CD4-positive, CD25-positive, alpha-beta regulatory T cell (primary cell): ENCODE data around the gene DPP3. TPM values are rescaled to one million over a fixed set of nuclear protein-coding genes. Genes with fewer than 3 reads are reported as not detected.
A peak's percentile ranks its signal among the peaks of the same experiment; 100 is the strongest.
"Not testable (repeated sequence)": the region's sequence is repeated elsewhere in the genome, so short reads cannot be mapped to it uniquely, and the experiment has no call there.

ENCODE experiments used
- ATAC-seq, 2 donors: fragments of 150-1000 bp; cut with Tn5 transposase; one replicate each; pipeline ENCODE4 v1.10.0; 2021; ENCODE audit warnings: low read depth in 2 of 2, moderate number of reproducible peaks in 2 of 2, moderate library complexity in 1 of 2
- DNase-seq, 3 donors: peaks; one replicate each; pipeline versions ENCODE4 v3.0.0 to v3.0.0-alpha.2; 2012 to 2022; ENCODE audit warnings: mixed read lengths in 1 of 3
- H3K27ac ChIP-seq: one replicate; pipeline ENCODE4 v1.7.0; 2013; ENCODE audit warnings: mild to moderate bottlenecking, low read length; ENCODE audit not compliant: insufficient read depth, poor library complexity, severe bottlenecking
- H3K27me3 ChIP-seq: one replicate; pipeline ENCODE4 v1.7.0; 2013; ENCODE audit warnings: low read length; ENCODE audit not compliant: control insufficient read depth, insufficient read depth
- H3K36me3 ChIP-seq: one replicate; pipeline ENCODE4 v1.7.0; 2013; ENCODE audit warnings: mild to moderate bottlenecking, low read length, moderate library complexity; ENCODE audit not compliant: control insufficient read depth, insufficient read depth
- H3K4me1 ChIP-seq: 2 replicates; pipeline ENCODE4 v1.7.0; 2013; ENCODE audit warnings: mild to moderate bottlenecking, low read length; ENCODE audit not compliant: insufficient read depth, control insufficient read depth, poor library complexity, severe bottlenecking
- H3K4me3 ChIP-seq: one replicate; pipeline ENCODE4 v1.7.0; 2013; ENCODE audit warnings: low read depth, mild to moderate bottlenecking, low read length, moderate library complexity
- H3K9me3 ChIP-seq, 2 experiments: 1 replicate in 1 of 2; 2 replicates in 1 of 2; pipeline ENCODE4 v1.7.0; 2013; ENCODE audit warnings: low read length in 2 of 2, mild to moderate bottlenecking in 1 of 2, moderate library complexity in 1 of 2; ENCODE audit not compliant: control insufficient read depth in 2 of 2
- H3K27ac Mint-ChIP-seq, 3 donors: one replicate each; pipeline ENCODE4 v1.8.0; 2020 to 2022; ENCODE audit warnings: mild to moderate bottlenecking in 3 of 3, mixed read lengths in 3 of 3, moderate library complexity in 2 of 3
- H3K27me3 Mint-ChIP-seq: one replicate; pipeline ENCODE4 v1.8.0; 2022; ENCODE audit warnings: mild to moderate bottlenecking, mixed read lengths
- H3K36me3 Mint-ChIP-seq: one replicate; pipeline ENCODE4 v1.8.0; 2020; ENCODE audit warnings: mixed read lengths
- H3K4me1 Mint-ChIP-seq, 4 donors: one replicate each; pipeline ENCODE4 v1.8.0; 2020 to 2022; ENCODE audit warnings: mixed read lengths in 4 of 4, mild to moderate bottlenecking in 1 of 4
- H3K4me3 Mint-ChIP-seq, 4 donors: one replicate each; pipeline ENCODE4 v1.8.0; 2020 to 2022; ENCODE audit warnings: mild to moderate bottlenecking in 4 of 4, mixed read lengths in 4 of 4, moderate library complexity in 3 of 4
- H3K9me3 Mint-ChIP-seq, 7 donors: one replicate each; pipeline ENCODE4 v1.8.0; 2020 to 2022; ENCODE audit warnings: mixed read lengths in 7 of 7, mild to moderate bottlenecking in 3 of 7, moderate library complexity in 2 of 7
- polyA plus RNA-seq, 4 donors: library from polyadenylated mRNA; unstranded; fragments of 300-500 nt; fragmentation: Illumina TruSeq; gene quantifications; one replicate each; pipeline ENCODE4 v1.2.3, GENCODE V29; 2021
- total RNA-seq: library from RNA; stranded (reverse); gene quantifications from one replicate; pipeline ENCODE4 v1.2.3, GENCODE V29; 2022

DPP3 gene
- total and polyA plus RNA-seq, 5 donors from 2014 or later: 27.1 to 38.7 (median 29.5) TPM

GRCh38 chr11:66454828-66455227 lies 25.4 kb upstream of the DPP3 start:
- Mint-ChIP-seq H3K27ac (no peak overlapping the region), H3K4me1 (peaks cover 0 to 19% (median 8%) of the 10 kb centered on the region in 4 donors), H3K27me3 (peaks cover 10% of the 10 kb centered on the region), H3K4me3 (peak overlapping the region in 1 of 4 donors; percentile 14), H3K9me3 (peaks cover 0 to 2% (median 0%) of the 10 kb centered on the region in 7 donors), H3K36me3 (peaks cover 4% of the 10 kb centered on the region)
- no peaks in the 10 kb centered on the region for H3K9me3 ChIP-seq
- H3K27me3 ChIP-seq: no peaks in the 10 kb centered on the region
- no peaks in the 10 kb centered on the region for H3K4me1 ChIP-seq
- no peak overlapping the region for H3K4me3 ChIP-seq
- H3K36me3 ChIP-seq: no peaks in the 10 kb centered on the region
- DNase-seq (no peak), ATAC-seq (no peak)
- no peak overlapping the region for H3K27ac ChIP-seq

- Mint-ChIP-seq H3K4me1 (peaks cover 3 to 18% (median 8%) of the 10 kb centered on the region in 4 donors), H3K27me3 (peaks cover 10% of the 10 kb centered on the region), H3K9me3 (peaks cover 0 to 4% (median 0%) of the 10 kb centered on the region in 7 donors), H3K27ac (no peak overlapping the region), H3K36me3 (peaks cover 3% of the 10 kb centered on the region), H3K4me3 (no peak overlapping the region)
- no peaks in the 10 kb centered on the region for H3K36me3 ChIP-seq
- no peaks in the 10 kb centered on the region for H3K9me3 ChIP-seq
- no peak overlapping the region for H3K4me3 ChIP-seq
- H3K27ac ChIP-seq: no peak overlapping the region
- no peak for DNase-seq
- no peaks in the 10 kb centered on the region for H3K27me3 ChIP-seq
- H3K4me1 ChIP-seq: no peaks in the 10 kb centered on the region
- ATAC-seq: no peak
Measured at GRCh38 chr11:66457826-66458225, 22.4 kb upstream of the DPP3 start.

- Histone ChIP-seq H3K36me3 (no peaks in the 10 kb centered on the region), H3K4me3 (no peak overlapping the region), H3K9me3 (no peaks in the 10 kb centered on the region), H3K4me1 (no peaks in the 10 kb centered on the region), H3K27me3 (no peaks in the 10 kb centered on the region), H3K27ac (no peak overlapping the region)
- Mint-ChIP-seq H3K27me3 (peaks cover 10% of the 10 kb centered on the region), H3K27ac (no peak overlapping the region), H3K4me3 (peak overlapping the region in 1 of 4 donors; percentile 36), H3K36me3 (peaks cover 9% of the 10 kb centered on the region), H3K9me3 (peaks cover 0 to 5% (median 0%) of the 10 kb centered on the region in 7 donors), H3K4me1 (peaks cover 1 to 12% (median 3%) of the 10 kb centered on the region in 4 donors)
- no peak for ATAC-seq
- no peak for DNase-seq
Measured at GRCh38 chr11:66459138-66459778, 21.0 kb upstream of the DPP3 start.

GRCh38 chr11:66462010-66462409 lies 18.2 kb upstream of the DPP3 start:
- Mint-ChIP-seq H3K27ac (no peak overlapping the region), H3K27me3 (no peaks in the 10 kb centered on the region), H3K4me1 (peaks cover 0 to 16% (median 12%) of the 10 kb centered on the region in 4 donors), H3K36me3 (peaks cover 9% of the 10 kb centered on the region), H3K4me3 (no peak overlapping the region), H3K9me3 (peaks cover 0 to 5% (median 0%) of the 10 kb centered on the region in 7 donors)
- DNase-seq (no peak), ATAC-seq (no peak)
- peaks cover 11% of the 10 kb centered on the region for H3K4me1 ChIP-seq
- no peaks in the 10 kb centered on the region for H3K27me3 ChIP-seq
- H3K27ac ChIP-seq: no peak overlapping the region
- H3K4me3 ChIP-seq: no peak overlapping the region
- no peaks in the 10 kb centered on the region for H3K36me3 ChIP-seq
- H3K9me3 ChIP-seq: no peaks in the 10 kb centered on the region

GRCh38 chr11:66462911-66463310 lies 17.3 kb upstream of the DPP3 start:
- H3K27me3 ChIP-seq: no peaks in the 10 kb centered on the region
- no peak overlapping the region for H3K27ac ChIP-seq
- H3K9me3 ChIP-seq: no peaks in the 10 kb centered on the region
- H3K4me1 ChIP-seq: peaks cover 19% of the 10 kb centered on the region
- peaks cover 9% of the 10 kb centered on the region for H3K36me3 Mint-ChIP-seq
- H3K36me3 ChIP-seq: no peaks in the 10 kb centered on the region
- peak overlapping the region in 1 of 4 donors; percentile 29 for H3K4me3 Mint-ChIP-seq
- peaks cover 0 to 5% (median 0%) of the 10 kb centered on the region in 7 donors for H3K9me3 Mint-ChIP-seq
- H3K4me1 Mint-ChIP-seq: peaks cover 0 to 22% (median 15%) of the 10 kb centered on the region in 4 donors
- H3K27ac Mint-ChIP-seq: no peak overlapping the region
- peak in 1 of 3 donors; percentile 31 for DNase-seq
- H3K4me3 ChIP-seq: no peak overlapping the region
- ATAC-seq: no peak
- H3K27me3 Mint-ChIP-seq: no peaks in the 10 kb centered on the region

GRCh38 chr11:66464116-66464515 lies 16.1 kb upstream of the DPP3 start:
- not testable (repeated sequence) for H3K27ac ChIP-seq, H3K27me3 ChIP-seq, H3K9me3 Mint-ChIP-seq, ATAC-seq, H3K36me3 ChIP-seq, H3K36me3 Mint-ChIP-seq, H3K27me3 Mint-ChIP-seq, H3K4me3 ChIP-seq, DNase-seq, H3K27ac Mint-ChIP-seq, H3K9me3 ChIP-seq
- H3K4me1 ChIP-seq: peaks cover 22% of the 10 kb centered on the region
- Mint-ChIP-seq H3K4me3 (peak overlapping the region in 1 of 4 donors; percentile 49), H3K4me1 (peaks cover 7 to 29% (median 18%) of the 10 kb centered on the region in 4 donors)

- Histone ChIP-seq H3K4me3 (no peak overlapping the region), H3K36me3 (no peaks in the 10 kb centered on the region), H3K27ac (no peak overlapping the region), H3K9me3 (no peaks in the 10 kb centered on the region), H3K27me3 (no peaks in the 10 kb centered on the region), H3K4me1 (peaks cover 22% of the 10 kb centered on the region)
- DNase-seq (no peak), ATAC-seq (no peak)
- Mint-ChIP-seq H3K36me3 (peaks cover 9% of the 10 kb centered on the region), H3K27ac (peak overlapping the region in 2 of 3 donors; percentile 75 to 77), H3K27me3 (no peaks in the 10 kb centered on the region), H3K9me3 (peaks cover 0 to 5% (median 0%) of the 10 kb centered on the region in 7 donors), H3K4me1 (peaks cover 7 to 29% (median 18%) of the 10 kb centered on the region in 4 donors), H3K4me3 (peak overlapping the region in 2 of 4 donors; percentile 11 to 49)
Measured at GRCh38 chr11:66464916-66465315, 15.3 kb upstream of the DPP3 start.
